Neural cell (in vitro differentiated cells): Measurements from ENCODE around the gene ATP13A3.

Experiments used
- CTCF ChIP-seq: fragments of 450-650 bp; IDR thresholded peaks from 2 replicates; pipeline ENCODE4 v1.5.1; 2014; ENCODE audit warnings: antibody characterized with exemption, mild to moderate bottlenecking, moderate library complexity; ENCODE audit not compliant: poor library complexity, severe bottlenecking
- EZH2 ChIP-seq: fragments of 200-600, 300-800 bp; shearing (Covaris generic), sonication (generic); IDR thresholded peaks from 2 replicates; pipeline ENCODE4 v1.6.1; 2014; ENCODE audit warnings: antibody characterized with exemption, low read length, borderline replicate concordance, mild to moderate bottlenecking; ENCODE audit not compliant: insufficient read depth, poor library complexity, severe bottlenecking
- RAD21 ChIP-seq: fragments of 450-650 bp; conservative IDR thresholded peaks from 2 replicates; pipeline ENCODE4 v1.6.1; 2014; ENCODE audit warnings: antibody characterized with exemption, mild to moderate bottlenecking, moderate library complexity
- TAF1 ChIP-seq: IDR thresholded peaks from 2 replicates; pipeline ENCODE4 v1.6.1; 2012; ENCODE audit warnings: low read depth

GRCh38 chr3:194464692-194465091 is 22.1 kb downstream of the ATP13A3 start:
- TF ChIP-seq CTCF (no peak), TAF1 (no peak), RAD21 (no peak), EZH2 (no peak)
